SU-DHL-6 (cell line): ENCODE data around the gene MFAP5.

Experiments used
- CTCF ChIP-seq: fragments of 200-600 bp; sonication (generic); IDR thresholded peaks from one replicate; pipeline ENCODE4 v1.5.1; 2017; ENCODE audit warnings: antibody characterized with exemption, mild to moderate bottlenecking, low read length, moderate library complexity; ENCODE audit not compliant: insufficient read depth, poor library complexity, severe bottlenecking
- EZH2phosphoT487 ChIP-seq: fragments of 200-600 bp; sonication (generic), shearing (Covaris generic); conservative IDR thresholded peaks from 2 replicates; pipeline ENCODE4 v1.6.1; 2018; ENCODE audit warnings: mild to moderate bottlenecking, antibody characterized with exemption, low read length, moderate library complexity, mixed read lengths

GRCh38 chr12:8668441-8668840 lies 5.8 kb upstream of the MFAP5 start:
- TF ChIP-seq CTCF (no peak), EZH2phosphoT487 (no peak)
